GM12873 (cell line): ENCODE data around the gene C20orf173.
A peak's percentile ranks its signal among the peaks of the same experiment; 100 is the strongest.

Source experiments
- TF ChIP-seq, protein P1 (sequence below): IDR thresholded peaks from 2 replicates; pipeline ENCODE4 v1.5.1; 2012; ENCODE audit warnings: low read depth, mild to moderate bottlenecking, moderate library complexity, low read length, control low read depth; ENCODE audit not compliant: insufficient read depth; ENCODE audit errors: missing control alignments

The C20orf173 gene

DNA sequence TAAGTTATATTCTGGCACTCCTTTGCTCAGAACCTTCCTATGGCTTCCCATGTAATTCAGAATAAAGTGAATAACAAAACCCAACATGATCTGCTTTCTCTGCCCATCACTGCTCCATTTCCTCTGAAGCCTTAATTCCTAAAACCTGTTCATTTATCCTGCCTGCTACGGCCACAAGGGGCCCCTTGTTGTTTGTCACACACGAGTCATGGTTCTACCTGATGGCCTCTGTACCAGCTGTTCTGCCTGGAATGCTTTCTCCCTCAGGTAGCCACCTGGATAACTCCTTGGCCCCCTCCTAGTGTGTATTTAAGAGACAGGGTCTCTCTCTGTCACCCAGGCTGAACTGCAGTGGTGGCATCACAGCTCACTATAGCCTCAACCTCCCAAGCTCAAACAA lies 39.2 kb upstream of the C20orf173 start:
- TF ChIP-seq, protein P1, sequence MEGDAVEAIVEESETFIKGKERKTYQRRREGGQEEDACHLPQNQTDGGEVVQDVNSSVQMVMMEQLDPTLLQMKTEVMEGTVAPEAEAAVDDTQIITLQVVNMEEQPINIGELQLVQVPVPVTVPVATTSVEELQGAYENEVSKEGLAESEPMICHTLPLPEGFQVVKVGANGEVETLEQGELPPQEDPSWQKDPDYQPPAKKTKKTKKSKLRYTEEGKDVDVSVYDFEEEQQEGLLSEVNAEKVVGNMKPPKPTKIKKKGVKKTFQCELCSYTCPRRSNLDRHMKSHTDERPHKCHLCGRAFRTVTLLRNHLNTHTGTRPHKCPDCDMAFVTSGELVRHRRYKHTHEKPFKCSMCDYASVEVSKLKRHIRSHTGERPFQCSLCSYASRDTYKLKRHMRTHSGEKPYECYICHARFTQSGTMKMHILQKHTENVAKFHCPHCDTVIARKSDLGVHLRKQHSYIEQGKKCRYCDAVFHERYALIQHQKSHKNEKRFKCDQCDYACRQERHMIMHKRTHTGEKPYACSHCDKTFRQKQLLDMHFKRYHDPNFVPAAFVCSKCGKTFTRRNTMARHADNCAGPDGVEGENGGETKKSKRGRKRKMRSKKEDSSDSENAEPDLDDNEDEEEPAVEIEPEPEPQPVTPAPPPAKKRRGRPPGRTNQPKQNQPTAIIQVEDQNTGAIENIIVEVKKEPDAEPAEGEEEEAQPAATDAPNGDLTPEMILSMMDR, result peak; percentile 42

DNA sequence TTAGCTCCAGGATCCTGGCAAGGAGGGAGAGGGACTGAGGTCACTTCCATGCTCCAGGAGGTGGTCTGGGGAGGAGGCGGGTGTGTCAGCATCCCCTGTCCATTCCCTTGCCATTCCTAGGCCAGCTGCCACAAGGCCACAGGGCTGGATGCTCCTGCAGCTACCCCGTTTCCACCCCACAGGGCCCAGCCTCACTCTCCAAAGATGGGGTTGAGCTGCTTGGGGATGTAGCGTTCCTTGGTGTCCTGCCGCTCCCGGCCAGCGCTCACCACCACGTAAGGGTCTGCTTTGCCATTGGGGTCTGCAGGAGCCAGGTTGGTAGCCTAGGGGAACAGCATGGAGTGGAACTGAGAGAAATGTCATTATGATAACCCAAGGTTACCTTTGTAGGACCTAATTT lies 35.5 kb upstream of the C20orf173 start:
- TF ChIP-seq, protein P1, result no peak

DNA sequence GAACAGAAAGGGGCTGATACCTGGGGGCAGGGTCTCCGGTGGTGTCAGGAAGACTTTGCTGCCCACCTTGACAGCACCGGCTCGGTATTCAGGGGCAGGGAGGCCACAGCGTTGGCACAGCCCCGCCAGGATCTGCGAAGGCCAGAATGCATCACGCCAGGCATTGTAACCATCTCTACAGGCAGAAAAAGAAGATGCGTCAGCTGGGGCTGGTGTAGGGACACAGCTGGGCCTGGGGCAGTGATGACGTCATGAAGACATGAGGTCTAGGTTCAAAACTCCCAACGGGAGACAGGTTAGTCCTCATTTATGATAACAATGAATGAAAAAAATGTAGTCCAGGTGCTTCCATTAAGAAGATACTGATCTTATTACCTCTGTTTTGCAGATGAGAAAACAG lies 34.4 kb upstream of the C20orf173 start:
- TF ChIP-seq, protein P1, result no peak

DNA sequence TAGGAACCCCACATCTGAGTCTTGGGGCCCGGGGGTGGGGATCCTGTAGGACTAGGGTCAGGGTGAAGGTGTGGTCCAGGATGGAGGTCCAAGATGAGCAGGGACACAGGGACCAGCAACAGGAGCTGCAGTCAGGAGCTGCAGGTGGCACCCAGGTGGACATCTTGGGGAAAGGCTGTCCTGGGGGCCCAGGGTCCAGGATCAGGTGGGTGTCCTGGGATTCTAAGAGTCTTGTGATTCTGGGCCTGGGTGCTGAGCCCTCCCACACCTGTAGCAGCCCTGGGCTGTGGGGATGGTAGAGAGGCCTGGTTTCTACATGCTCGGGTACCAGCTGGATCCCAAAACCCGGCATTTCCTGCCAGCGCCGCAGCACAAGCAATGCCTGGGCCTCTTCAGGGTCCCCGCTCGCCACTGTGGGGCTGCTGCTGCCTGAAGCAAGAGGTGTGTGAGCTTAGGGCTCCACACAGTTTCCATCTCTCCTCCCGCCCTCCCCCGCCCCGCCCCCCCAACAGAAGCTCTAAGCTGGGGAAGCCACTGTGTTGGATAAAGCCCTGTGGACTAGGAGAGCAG lies 33.2 kb upstream of the C20orf173 start:
- TF ChIP-seq, protein P1, result no peak

DNA sequence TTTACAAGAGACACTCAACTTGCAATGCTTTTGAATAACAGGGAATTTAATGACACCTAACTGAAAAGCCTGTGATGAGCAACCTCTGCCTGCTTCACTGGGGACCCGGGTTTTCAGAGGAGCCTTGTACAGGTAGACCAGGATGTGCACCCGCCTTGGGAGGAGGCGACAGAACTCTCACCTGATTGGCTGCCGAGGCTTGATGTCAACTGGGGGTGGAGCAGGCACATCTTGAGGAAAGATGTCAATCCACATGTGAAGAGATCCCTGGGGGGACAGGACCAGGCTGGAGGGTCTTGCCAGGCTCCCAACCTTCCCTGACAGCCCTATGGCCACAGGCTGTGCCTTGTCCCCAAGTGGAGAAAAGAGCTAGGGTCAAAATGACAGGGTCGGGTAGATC lies 32.2 kb upstream of the C20orf173 start:
- TF ChIP-seq, protein P1, result no peak

DNA sequence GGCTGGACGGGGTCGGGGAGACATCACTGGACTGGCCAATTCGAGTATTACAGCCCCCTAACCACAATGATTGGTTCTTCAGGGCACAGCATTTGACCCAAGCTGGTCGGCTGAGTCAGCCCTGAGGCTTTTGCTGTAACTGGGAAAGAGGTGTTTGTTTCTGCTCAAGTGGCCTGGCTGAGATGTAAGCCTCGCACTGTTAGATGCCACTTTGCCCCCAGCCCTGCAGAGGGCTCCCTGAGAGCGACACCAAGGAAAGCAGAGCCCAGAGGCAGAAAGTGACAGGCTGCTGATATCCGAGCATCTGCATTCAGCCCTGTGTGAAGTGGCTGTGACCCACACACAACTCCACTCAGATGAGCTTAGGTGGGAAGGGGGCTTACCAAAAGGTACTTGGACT lies 31.8 kb upstream of the C20orf173 start:
- TF ChIP-seq, protein P1, result peak; percentile 63

DNA sequence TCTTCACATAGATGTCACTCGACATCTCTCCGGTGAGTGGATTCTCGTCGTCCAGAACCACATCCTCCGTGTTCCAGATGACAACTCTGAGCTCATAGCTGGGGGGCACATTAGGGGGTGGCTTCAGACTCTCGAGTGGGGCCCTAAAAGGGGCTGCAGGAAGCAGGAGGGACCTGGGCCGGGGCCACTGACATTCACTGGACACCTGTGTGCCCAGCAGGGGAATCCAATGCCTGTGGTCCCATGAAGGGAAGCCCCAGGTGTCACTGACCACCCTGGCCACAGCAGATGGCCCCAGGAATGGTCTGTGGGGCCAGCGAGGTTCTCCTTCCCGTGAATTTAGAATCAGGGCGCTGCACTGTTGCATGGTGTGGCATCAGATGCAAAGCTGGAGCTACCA lies 31.1 kb upstream of the C20orf173 start:
- TF ChIP-seq, protein P1, result no peak
